GM20000 (cell line): ENCODE results near the gene ITPA.

Experiments used
- DNase-seq: peaks from one replicate; pipeline ENCODE4 v3.0.0; 2012; ENCODE audit warnings: low spot score
- TF ChIP-seq, protein P1 (sequence below): IDR thresholded peaks from 2 replicates; pipeline ENCODE4 v1.5.1; 2012; ENCODE audit warnings: mild to moderate bottlenecking, control low read depth; ENCODE audit errors: extremely low read depth, missing control alignments

Gene ITPA

DNA sequence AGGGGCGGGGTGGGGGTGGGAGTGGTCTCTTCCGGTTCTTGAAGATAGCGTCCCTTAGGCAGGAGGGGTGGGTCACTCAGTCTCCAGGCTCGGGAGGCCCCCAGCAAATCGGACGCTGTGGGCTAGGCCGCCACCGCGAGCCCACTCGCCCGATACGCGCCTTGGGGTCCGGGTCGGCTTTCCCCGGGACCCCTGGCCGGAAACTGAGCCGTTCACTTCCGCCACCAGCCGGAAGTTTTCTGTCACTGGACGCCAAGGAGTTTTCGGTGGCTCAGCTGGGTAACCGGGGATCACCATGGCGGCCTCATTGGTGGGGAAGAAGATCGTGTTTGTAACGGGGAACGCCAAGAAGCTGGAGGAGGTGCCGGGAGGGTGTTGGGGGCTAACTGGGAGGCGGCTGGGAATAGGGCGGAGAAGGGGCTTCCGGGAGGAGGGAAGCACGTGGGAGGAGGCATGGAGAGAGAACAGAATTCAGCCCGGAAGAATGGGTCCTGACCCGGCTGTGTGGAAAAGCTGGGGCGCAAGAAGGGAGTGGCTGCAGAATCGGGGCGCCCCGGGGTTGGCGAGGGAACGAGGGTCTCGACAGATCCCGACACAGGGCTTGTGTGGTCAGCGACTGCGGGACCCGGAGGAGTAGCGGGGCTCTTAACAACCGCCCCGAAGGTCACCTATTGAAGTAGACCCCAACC, at the start of gene ITPA:
TSS of gene ITPA (plus strand) at position 242 of the 689 bp plus-strand sequence. CDS start at position 296, 54 bp downstream.
- TF ChIP-seq, protein P1, sequence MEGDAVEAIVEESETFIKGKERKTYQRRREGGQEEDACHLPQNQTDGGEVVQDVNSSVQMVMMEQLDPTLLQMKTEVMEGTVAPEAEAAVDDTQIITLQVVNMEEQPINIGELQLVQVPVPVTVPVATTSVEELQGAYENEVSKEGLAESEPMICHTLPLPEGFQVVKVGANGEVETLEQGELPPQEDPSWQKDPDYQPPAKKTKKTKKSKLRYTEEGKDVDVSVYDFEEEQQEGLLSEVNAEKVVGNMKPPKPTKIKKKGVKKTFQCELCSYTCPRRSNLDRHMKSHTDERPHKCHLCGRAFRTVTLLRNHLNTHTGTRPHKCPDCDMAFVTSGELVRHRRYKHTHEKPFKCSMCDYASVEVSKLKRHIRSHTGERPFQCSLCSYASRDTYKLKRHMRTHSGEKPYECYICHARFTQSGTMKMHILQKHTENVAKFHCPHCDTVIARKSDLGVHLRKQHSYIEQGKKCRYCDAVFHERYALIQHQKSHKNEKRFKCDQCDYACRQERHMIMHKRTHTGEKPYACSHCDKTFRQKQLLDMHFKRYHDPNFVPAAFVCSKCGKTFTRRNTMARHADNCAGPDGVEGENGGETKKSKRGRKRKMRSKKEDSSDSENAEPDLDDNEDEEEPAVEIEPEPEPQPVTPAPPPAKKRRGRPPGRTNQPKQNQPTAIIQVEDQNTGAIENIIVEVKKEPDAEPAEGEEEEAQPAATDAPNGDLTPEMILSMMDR: no peak

GRCh38 chr20:3160418-3160817, 48.9 kb upstream of the ITPA start:
- DNase-seq: no peak
- TF ChIP-seq, protein P1: no peak

More for the DNA sequence above, at the start of gene ITPA:
- DNase-seq: peak; percentile 85

GRCh38 chr20:3161316-3162079, 47.8 kb upstream of the ITPA start:
- TF ChIP-seq, protein P1: no peak
- DNase-seq: peak; percentile 20

- no peak for DNase-seq
Observed at GRCh38 chr20:3162080-3162611, 47.2 kb upstream of the ITPA start.

GRCh38 chr20:3163099-3164042, 45.9 kb upstream of the ITPA start:
- peak; percentile 18 for DNase-seq
- TF ChIP-seq, protein P1: no peak

More at GRCh38 chr20:3162080-3162611, 47.2 kb upstream of the ITPA start:
- TF ChIP-seq, protein P1: no peak

DNA sequence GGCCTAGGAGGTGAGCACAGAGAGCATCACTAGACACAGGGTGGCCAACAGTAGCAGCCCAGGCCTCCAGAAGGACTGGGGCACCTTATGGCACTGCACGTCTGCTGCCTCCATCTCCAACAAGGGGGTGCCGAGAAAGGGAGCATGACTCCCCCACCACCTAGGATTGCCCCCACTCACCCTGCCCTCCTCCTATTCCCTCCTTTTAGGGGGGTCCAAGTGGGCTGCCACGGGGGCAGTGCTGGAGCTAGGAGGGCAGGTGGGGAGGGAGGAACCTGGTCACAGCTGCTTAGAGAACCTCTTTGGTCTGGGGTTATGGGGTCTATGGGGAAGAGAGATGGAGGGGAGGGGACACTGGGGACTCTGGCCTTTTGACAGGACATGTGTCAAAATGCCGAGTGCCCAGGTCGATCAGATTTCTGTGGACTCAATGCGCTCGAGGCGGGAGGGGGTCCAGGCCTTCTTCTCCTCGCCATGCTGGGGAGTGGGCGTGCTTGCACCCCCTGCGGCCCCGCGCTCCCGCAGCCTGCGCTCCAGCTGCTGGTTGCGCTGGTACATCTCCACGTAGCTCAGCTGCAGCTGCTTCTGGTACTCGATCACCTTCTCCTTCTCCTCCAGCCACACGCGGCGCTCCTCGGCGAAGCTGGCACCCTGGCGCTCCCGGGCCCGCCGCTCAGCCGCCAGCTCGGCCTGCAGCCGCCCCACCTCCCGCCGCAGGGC, 45.1 kb upstream of the ITPA start:
- TF ChIP-seq, protein P1: no peak
- DNase-seq: peak; percentile 23
